IMR-90 (cell line): ENCODE results near the gene CALCOCO2. TPM values are rescaled to one million over a fixed set of nuclear protein-coding genes. Genes with fewer than 3 reads are reported as not detected.

Experiments
- ATAC-seq: fragments of 200-7000 bp; cut with Tn5 transposase; 2 replicates; pipeline ENCODE4 v1.9.1; 2020; ENCODE audit warnings: low read depth, mild to moderate bottlenecking, moderate library complexity
- BruUV-seq: library from RNA; stranded (reverse); fragments of 400-500 nt; replicated peaks from 2 replicates; lab custom pipeline; 2021; lab: Mats Ljungman, UMichigan
- CTCF ChIA-PET: fragments of 300-600 bp; formaldehyde crosslinking; extraction: SDS; loops from one replicate; lab custom pipeline; 2021; ENCODE audit warnings: antibody characterized with exemption; lab: Yijun Ruan, JAX
- POLR2A ChIA-PET: fragments of 300-600 bp; sonication (Branson Sonifier 250); formaldehyde crosslinking; loops from one replicate; lab custom pipeline; 2022; ENCODE audit warnings: antibody characterized with exemption; ENCODE audit not compliant: unreplicated experiment; lab: Charles Lee
- DNase-seq: peaks from one replicate; pipeline ENCODE4 v3.0.0; 2013
- H2AFZ ChIP-seq: replicated peaks from 2 replicates; pipeline ENCODE3; 2013; ENCODE audit warnings: low read length, mild to moderate bottlenecking; ENCODE audit not compliant: poor library complexity
- H2AK5ac ChIP-seq: 2 replicates; pipeline ENCODE4 v1.6.1; 2013; ENCODE audit warnings: low read depth, low read length, inconsistent platforms
- H2AK9ac ChIP-seq: replicated peaks from 2 replicates; pipeline ENCODE3; 2013; ENCODE audit warnings: mild to moderate bottlenecking, low read depth, low read length, moderate library complexity; ENCODE audit not compliant: poor library complexity
- H2BK120ac ChIP-seq: 2 replicates; pipeline ENCODE4 v1.6.1; 2013; ENCODE audit warnings: low read depth, low read length, inconsistent platforms
- H2BK15ac ChIP-seq: 3 replicates; pipeline ENCODE4 v1.6.1; 2013; ENCODE audit warnings: low read depth, low read length, inconsistent platforms
- H2BK20ac ChIP-seq: 2 replicates; pipeline ENCODE4 v1.6.1; 2013; ENCODE audit warnings: low read depth, mild to moderate bottlenecking, inconsistent platforms, low read length, moderate library complexity
- H2BK5ac ChIP-seq: 2 replicates; pipeline ENCODE4 v1.6.1; 2013; ENCODE audit warnings: mild to moderate bottlenecking, low read depth, low read length, inconsistent platforms; ENCODE audit not compliant: poor library complexity, severe bottlenecking
- H3K14ac ChIP-seq: replicated peaks from 2 replicates; pipeline ENCODE4 v1.6.1; 2013; ENCODE audit warnings: low read depth, low read length, inconsistent platforms
- H3K18ac ChIP-seq: 2 replicates; pipeline ENCODE4 v1.6.1; 2013; ENCODE audit warnings: low read depth, low read length, control low read depth
- H3K23ac ChIP-seq: 2 replicates; pipeline ENCODE4 v1.6.1; 2013; ENCODE audit warnings: low read depth, low read length, inconsistent platforms
- H3K27ac ChIP-seq: 2 replicates; pipeline ENCODE4 v1.5.1; 2013; ENCODE audit warnings: mild to moderate bottlenecking, control low read depth, low read length; ENCODE audit not compliant: insufficient read depth
- H3K27me3 ChIP-seq: 2 replicates; pipeline ENCODE4 v1.6.1; 2013; ENCODE audit warnings: low read length; ENCODE audit not compliant: control insufficient read depth, insufficient read depth
- H3K36me3 ChIP-seq: 2 replicates; pipeline ENCODE4 v1.6.1; 2013; ENCODE audit warnings: low read length, mixed read lengths; ENCODE audit not compliant: control insufficient read depth, insufficient read depth
- H3K4ac ChIP-seq: 2 replicates; pipeline ENCODE4 v1.6.1; 2013; ENCODE audit warnings: low read depth, low read length, inconsistent platforms
- H3K4me1 ChIP-seq: 2 replicates; pipeline ENCODE4 v1.6.1; 2013; ENCODE audit warnings: low read length, mixed read lengths; ENCODE audit not compliant: control insufficient read depth, insufficient read depth
- H3K4me2 ChIP-seq: 2 replicates; pipeline ENCODE4 v1.6.1; 2013; ENCODE audit warnings: low read depth, mild to moderate bottlenecking, control low read depth, low read length, moderate library complexity
- H3K4me3 ChIP-seq: 2 replicates; pipeline ENCODE4 v1.5.1; 2013; ENCODE audit warnings: low read depth, mild to moderate bottlenecking, control low read depth, low read length, moderate library complexity; ENCODE audit not compliant: insufficient read depth
- H3K56ac ChIP-seq: 2 replicates; pipeline ENCODE4 v1.6.1; 2013; ENCODE audit warnings: low read length, inconsistent platforms; ENCODE audit not compliant: insufficient read depth; ENCODE audit errors: extremely low read depth
- H3K79me1 ChIP-seq, 2 experiments: 2 replicates each; pipeline ENCODE4 v1.6.1; 2013; ENCODE audit warnings: low read length in 2 of 2, inconsistent platforms in 1 of 2, low read depth in 1 of 2
- H3K9ac ChIP-seq: 2 replicates; pipeline ENCODE4 v1.6.1; 2013; ENCODE audit warnings: low read depth, low read length, control low read depth
- H3K9me1 ChIP-seq: 2 replicates; pipeline ENCODE4 v1.6.1; 2013; ENCODE audit warnings: low read length, inconsistent platforms; ENCODE audit not compliant: insufficient read depth
- H3K9me3 ChIP-seq: 2 replicates; pipeline ENCODE4 v1.6.1; 2013; ENCODE audit warnings: low read length; ENCODE audit not compliant: control insufficient read depth, insufficient read depth
- H4K20me1 ChIP-seq: 2 replicates; pipeline ENCODE4 v1.6.1; 2013; ENCODE audit warnings: low read length, inconsistent platforms; ENCODE audit not compliant: insufficient read depth
- H4K5ac ChIP-seq: 2 replicates; pipeline ENCODE4 v1.6.1; 2013; ENCODE audit warnings: mild to moderate bottlenecking, low read depth, low read length, control low read depth
- H4K8ac ChIP-seq, 2 experiments: 2 replicates each; pipeline ENCODE4 v1.6.1; 2013; ENCODE audit warnings: low read depth in 2 of 2, low read length in 2 of 2, control low read depth in 1 of 2, inconsistent platforms in 1 of 2
- H4K91ac ChIP-seq: 2 replicates; pipeline ENCODE4 v1.6.1; 2013; ENCODE audit warnings: low read depth, low read length, inconsistent platforms; ENCODE audit not compliant: insufficient read depth
- FOS ChIP-seq: fragments of 150-350 bp; IDR thresholded peaks from 2 replicates; pipeline ENCODE4 v1.6.1; 2016; ENCODE audit warnings: low read depth, low read length
- NFE2L2 ChIP-seq: fragments of 150-350 bp; IDR thresholded peaks from 2 replicates; pipeline ENCODE4 v1.6.1; 2016; ENCODE audit warnings: low read depth, mild to moderate bottlenecking, low read length
- RAD21 ChIP-seq: IDR thresholded peaks from 2 replicates; pipeline ENCODE4 v1.6.1; 2012; ENCODE audit warnings: low read length, improper control_type of control experiment
- WGBS, 2 experiments: methylation state at CpG; one replicate each; pipeline versions ENCODE4 v1.1.5 to v1.1.7; 2013; ENCODE audit warnings: missing lambda C conversion rate in 2 of 2; ENCODE audit not compliant: insufficient read length in 1 of 2; ENCODE audit errors: extremely low coverage in 2 of 2; 5-methylcytosine and 5-hydroxymethylcytosine counted together
- dilution Hi-C: fragments of 300-500 bp; cut with HindIII; formaldehyde crosslinking; loops from one replicate; pipeline ENCODE4 v1.14.3; 2018; ENCODE audit warnings: low sequenced_read_pairs; ENCODE audit not compliant: unreplicated experiment
- in situ Hi-C: fragments of 300-500 bp; cut with MboI; formaldehyde crosslinking; loops from 3 replicates; pipeline ENCODE4 v1.14.3; 2019; ENCODE audit warnings: low sequenced_read_pairs, inconsistent platforms, mixed read lengths
- intact Hi-C: fragments of 100-400 bp; cut with micrococcal nuclease; formaldehyde crosslinking; loops from 2 replicates; pipeline ENCODE4 v1.10.0; 2022
- polyA plus RNA-seq, 3 experiments: library from polyadenylated mRNA; depleted of rRNA; stranded (reverse); fragments of >200 nt; gene quantifications; 2 replicates each; pipeline ENCODE4 v1.2.3, GENCODE V29; 2012; ENCODE audit warnings: low replicate concordance in 1 of 3
- total RNA-seq: library from RNA; depleted of rRNA; stranded (reverse); fragments of >200 nt; gene quantifications from 2 replicates; pipeline ENCODE4 v1.2.3, GENCODE V29; 2012
- TF ChIP-seq, protein P1 (sequence below): fragments of 150-350 bp; IDR thresholded peaks from 2 replicates; pipeline ENCODE4 v1.6.1; 2016; ENCODE audit warnings: low read depth, mild to moderate bottlenecking, low read length, moderate library complexity, borderline replicate concordance

CALCOCO2 gene
- total and polyA plus RNA-seq, 2 of the 4 experiments (the other 2 are of a cell fraction): 35.9 to 53.4 TPM

DNA sequence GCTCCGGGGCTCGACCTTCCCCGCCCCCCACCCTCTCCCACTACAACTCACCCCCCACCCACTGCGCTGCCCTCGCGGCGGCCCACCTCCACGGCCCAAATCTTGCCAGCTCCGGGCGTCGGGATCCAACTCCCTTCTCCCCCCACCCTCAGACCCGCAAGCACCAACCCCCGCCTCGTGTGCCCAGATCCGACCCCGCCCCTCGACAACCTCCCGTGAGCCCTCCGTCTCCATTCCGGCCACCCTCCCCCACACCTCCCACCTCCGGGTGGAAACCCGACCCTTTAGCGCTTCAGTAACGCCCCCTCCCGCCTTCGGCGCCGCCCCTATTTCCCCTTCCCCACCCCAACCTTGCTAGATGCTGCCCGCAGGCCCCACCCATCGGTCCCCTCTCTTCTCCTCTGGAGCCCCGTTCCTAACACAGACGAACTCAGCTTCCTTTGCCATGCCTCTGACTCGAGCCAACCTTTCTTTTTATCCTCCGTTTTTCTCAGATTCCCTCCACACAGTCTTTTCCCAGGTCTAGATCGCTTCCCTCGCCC lies 78.1 kb downstream of the CALCOCO2 start:
- Histone ChIP-seq H3K14ac (peak overlapping the region; percentile 95), H3K9me3 (no peaks in the 10 kb centered on the region), H2AFZ (peak overlapping the region; percentile 93), H2AK9ac (peak overlapping the region; percentile 99), H3K4me2 (peak overlapping the region; percentile 99), H3K9ac (peak overlapping the region; percentile 99), H3K27me3 (no peaks in the 10 kb centered on the region), H4K5ac (peak overlapping the region; percentile 51), H3K36me3 (peaks cover 23% of the 10 kb centered on the region), H2BK5ac (peak overlapping the region; percentile 95), H4K91ac (peak overlapping the region; percentile 75), H3K56ac (peak overlapping the region; percentile 89), H2AK5ac (peak overlapping the region; percentile 90), H3K9me1 (peaks cover 25% of the 10 kb centered on the region), H4K20me1 (peaks cover 46% of the 10 kb centered on the region), H4K8ac (peak overlapping the region in 1 of 2 experiments; percentile 83; a peak in 3 of 4 replicates), H3K4ac (peak overlapping the region; percentile 92), H3K27ac (peak overlapping the region; percentile 96), H3K23ac (peak overlapping the region; percentile 93), H2BK20ac (no peak overlapping the region), H3K18ac (peak overlapping the region; percentile 74), H3K4me3 (peak overlapping the region; percentile 68), H2BK120ac (peak overlapping the region; percentile 42; the same call in 1 of the 2 replicates), H2BK15ac (no peak overlapping the region; the same call in 2 of the 3 replicates), H3K4me1 (peaks cover 13% of the 10 kb centered on the region), H3K79me1 (peaks cover 13 to 52% of the 10 kb centered on the region in 2 experiments)
- CTCF ChIA-PET: interaction anchor here (0.6 kb wide), 1 partner anchor 1955 kb away, joined by 3 read pairs; no protein-coding TSS in a partner anchor
- WGBS, 2 experiments: 1% methylated on average over 26 of the region's 36 CpGs; no CpG with 5 or more reads in 1 of the 2 experiments
- dilution Hi-C loops (loop anchor here (25.0 kb wide), 1 partner anchor 128 kb away; no protein-coding TSS in a partner anchor), in situ Hi-C loops (no loop called here), intact Hi-C loops (loop anchor here (1.0 kb wide), 1 partner anchor 123 kb away; no protein-coding TSS in a partner anchor)
- DNase-seq: peak; percentile 85
- peak; percentile 77 for ATAC-seq
- POLR2A ChIA-PET: interaction anchor here (0.6 kb wide), 1 partner anchor 80 kb away, joined by 4 read pairs; no protein-coding TSS in a partner anchor
- no TSS peak for BruUV-seq
- no peak for TF ChIP-seq RAD21
- TF ChIP-seq, protein P1, sequence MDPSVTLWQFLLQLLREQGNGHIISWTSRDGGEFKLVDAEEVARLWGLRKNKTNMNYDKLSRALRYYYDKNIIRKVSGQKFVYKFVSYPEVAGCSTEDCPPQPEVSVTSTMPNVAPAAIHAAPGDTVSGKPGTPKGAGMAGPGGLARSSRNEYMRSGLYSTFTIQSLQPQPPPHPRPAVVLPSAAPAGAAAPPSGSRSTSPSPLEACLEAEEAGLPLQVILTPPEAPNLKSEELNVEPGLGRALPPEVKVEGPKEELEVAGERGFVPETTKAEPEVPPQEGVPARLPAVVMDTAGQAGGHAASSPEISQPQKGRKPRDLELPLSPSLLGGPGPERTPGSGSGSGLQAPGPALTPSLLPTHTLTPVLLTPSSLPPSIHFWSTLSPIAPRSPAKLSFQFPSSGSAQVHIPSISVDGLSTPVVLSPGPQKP: no peak
- TF ChIP-seq NFE2L2: no peak
- no peak for TF ChIP-seq FOS
